Activated naive CD4-positive, alpha-beta T cell (primary cell): Measurements from ENCODE around the gene EPN2.

Experiments
- DNase-seq, 4 experiments: peaks; one replicate each; lab custom pipeline; 2025; lab: John Stamatoyannopoulos, UW

EPN2 gene

DNA sequence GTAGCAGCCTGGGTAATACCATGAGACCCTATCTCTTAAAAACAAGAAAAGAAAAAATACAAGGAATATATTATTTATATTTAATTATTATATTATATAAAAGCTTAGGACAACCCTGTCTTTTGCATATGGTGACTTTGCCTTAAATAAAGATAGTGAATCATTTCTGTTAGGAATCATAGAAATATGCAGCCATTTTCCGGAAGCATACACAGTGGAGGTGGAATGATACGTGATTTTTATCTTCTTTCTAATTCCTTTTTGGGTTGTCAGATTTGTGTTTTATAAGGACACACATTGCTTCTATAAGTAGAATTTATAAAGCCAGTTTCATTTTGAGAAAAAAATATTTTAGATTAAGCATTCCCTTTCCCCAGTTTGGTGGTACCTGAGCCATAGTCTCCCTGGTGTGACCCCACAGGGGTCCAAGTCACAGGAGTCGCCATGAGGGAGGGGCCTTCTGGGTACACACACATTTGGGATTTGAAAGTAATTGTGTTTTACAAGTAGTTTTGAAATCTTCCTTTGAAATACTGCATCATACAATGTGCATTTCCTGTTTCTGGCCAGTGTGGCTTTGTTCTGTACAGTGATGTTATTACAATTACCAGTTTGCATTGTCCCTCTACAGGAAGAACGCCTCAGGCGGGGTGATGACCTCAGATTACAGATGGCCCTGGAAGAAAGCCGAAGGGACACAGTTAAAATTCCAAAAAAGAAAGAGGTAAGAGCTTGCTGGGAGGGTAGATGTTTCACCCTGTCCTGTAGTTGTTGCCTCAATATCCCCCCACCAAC, 74.5 kb downstream of the EPN2 start:
- no peak for DNase-seq

DNA sequence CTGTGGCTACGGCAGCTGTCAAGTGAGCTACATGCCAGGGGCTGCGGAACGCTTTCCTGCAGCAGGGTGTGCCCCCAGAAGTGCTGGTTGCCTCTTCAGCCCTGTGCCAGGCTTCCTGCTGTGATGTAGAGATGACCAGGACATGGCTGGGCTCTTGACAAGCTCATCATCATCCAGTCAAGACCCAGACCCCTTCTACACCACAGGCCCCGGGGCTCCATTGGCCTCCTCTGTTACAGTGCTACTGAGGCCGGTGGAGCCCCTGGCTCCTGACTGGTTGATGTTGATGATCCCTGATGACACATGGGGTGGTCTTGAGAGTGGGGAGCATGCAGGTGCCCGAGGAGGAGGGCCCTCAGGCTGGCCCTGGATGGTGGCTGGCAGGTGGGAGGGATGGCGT, 75.2 kb downstream of the EPN2 start:
- DNase-seq, result no peak

DNA sequence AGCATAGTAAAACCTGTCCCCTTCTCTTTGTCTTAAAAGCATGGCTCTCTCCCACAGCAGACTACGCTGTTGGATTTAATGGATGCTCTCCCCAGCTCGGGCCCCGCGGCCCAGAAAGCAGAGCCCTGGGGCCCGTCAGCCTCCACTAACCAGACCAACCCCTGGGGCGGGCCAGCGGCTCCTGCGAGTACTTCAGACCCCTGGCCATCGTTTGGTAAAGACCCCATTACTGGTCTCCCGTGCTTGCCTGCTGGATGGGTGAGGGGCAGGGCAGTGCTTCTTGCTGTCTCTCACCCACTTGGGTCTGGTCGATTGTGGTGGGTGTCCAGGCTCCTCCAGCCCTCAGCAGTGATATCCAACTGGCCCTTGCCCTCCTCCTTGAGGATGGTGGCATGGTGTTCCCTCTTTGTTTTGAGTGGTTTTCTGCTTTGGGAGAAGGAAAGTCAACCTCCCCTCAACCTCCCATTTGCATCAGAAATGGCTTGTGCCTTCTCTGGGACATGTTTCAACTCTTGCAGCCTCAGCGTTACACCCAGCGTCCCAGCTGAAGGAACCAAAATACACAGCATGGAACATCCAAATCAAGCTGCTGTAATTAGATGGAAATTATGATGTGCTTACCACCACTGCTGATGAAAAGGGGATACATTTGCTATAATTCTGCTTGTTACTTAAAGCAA, 76.0 kb downstream of the EPN2 start:
- no peak for DNase-seq

DNA sequence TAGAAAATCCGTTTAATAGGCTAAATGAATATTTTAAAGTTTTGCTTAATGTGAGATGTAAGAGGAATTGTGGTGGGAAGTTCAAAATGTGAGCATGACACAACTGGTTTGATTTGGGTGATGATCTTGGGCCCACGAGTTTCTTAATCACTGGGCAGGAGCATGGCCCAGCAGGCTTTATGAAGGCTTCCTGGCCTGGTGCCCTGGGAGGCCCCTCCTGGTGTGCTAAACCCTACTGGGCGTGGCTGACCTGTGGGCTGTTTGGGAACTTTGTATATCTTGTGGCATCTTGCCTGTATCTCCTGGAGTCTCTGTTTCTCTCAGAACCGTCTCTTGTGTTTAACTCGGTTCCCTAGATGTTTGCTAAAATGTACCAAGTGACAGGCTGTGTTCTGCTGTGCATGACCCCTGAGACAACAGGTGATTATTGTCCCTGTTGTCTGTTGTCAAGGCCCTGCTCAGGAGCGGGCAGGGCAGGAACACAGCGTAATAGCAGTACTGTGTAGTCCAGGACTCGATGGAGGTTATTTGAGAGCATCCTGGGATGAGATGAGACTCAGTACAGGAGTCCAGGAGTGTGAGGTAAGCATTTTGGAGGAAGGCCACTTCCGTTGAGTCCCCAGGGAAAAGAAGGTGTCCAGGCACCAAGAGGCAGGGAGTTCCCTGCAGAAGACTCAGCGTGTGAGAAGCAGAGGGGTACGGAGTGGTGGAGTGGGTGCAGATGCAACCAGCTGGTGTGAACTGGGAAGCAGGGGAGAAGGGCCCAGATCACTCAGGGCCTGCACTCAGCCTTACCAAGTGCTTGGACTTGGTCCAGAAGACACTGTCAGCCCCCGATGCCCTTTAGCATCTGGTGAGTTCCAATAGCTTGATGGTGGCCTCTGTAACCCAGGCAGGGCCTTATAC, 76.8 kb downstream of the EPN2 start:
- no peak for DNase-seq

DNA sequence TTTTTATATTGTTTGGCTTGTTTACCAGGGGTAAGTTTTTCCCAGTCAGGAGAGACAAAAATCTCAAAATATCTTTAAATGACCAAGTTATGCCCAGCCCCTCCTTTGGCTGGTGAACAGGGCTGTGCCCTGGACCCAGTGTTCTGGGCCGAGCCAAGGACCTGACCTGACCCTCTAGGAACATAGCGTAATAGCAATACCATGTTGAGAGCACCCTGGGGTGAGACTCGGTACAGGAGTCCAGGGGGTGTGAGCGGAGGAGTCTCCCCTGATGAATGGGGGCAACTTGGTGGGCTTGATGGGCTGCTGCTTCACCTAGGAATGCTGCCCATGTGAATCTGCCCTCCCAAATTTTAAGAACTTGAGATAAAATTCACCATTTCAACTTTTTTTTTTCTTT, 77.9 kb downstream of the EPN2 start:
- no peak for DNase-seq

DNA sequence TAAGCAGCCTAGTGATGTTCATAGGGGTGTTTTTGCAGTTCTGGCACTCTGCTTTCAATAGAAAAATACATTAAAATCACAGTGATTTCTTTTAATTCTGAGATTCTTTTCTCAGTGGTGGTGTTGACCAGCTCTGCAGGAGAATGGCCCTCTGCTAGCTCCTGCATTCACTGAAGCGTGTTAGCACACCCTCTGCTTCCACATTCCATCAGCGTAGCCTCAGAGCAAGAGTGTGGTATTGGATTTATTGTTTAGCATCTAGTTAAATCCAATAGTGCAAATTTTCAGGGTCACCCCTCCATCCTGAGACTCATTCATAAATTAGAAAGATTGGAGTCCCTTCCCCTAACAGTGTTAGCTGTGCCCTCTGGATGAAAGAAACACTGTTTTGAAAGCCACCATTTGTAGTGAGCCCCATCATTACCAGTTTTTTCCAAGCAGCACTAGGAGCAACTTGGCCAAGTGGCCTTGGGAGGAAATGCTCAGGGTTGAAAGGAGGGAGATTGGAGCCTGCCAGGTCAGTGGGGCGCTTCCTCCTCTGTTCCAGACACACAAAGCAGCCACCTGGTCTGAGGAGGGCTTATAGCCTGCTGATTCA, 79.7 kb downstream of the EPN2 start:
- no peak for DNase-seq

DNA sequence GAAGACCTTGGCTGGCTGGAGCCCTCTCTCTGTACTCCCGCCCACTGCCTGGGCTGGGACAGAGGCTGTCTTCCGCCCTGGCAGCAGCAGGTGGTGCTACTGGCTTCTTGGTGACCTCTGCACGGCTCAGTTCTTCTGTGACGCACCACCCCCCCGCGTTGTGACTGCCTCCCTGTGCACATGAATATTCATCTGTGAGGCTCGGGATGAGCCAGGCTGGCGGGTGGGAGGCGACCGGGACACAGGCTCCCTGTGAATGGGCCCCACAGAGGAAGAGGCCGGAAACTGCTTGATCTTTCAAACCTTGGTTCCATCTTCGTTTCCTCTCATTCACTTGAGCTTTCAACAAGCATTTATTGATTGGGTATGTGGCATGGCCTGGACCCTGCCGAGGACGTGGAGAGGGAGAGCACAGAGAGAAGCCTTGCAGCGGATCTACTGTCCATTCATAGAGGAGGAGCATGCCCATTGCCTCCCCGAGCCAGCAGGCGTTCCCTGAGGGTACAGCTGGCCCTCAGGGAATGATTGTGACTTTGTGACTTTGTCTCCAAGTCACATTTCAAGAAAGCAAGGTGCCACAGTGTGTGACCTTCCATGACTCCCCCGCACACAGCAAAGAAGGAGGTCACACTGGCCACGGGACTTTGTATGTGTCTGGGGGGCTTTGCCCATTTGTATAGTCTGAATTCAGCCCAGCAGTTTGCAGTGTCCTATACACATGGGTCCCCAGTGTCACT, 80.4 kb downstream of the EPN2 start:
- DNase-seq, result no peak

DNA sequence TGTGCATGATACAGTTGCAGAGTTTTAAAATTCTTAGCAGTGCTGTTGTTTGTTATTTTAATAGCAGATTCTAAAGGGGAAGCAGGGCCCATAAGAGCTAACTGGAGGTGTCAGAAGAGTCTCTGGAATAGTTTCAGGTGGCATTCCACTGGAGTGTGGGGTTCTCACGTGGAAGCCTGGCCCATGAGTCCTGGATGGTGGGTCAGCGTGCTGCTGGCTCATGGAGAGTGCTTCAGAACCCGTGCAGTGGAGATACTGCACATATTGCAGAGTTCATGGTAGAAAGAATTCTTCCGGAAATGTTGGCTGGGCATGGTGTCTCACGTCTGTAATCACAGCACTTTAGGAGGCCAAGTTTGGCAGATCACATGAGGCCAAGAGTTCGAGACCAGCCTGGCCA, 81.4 kb downstream of the EPN2 start:
- DNase-seq, result no peak

DNA sequence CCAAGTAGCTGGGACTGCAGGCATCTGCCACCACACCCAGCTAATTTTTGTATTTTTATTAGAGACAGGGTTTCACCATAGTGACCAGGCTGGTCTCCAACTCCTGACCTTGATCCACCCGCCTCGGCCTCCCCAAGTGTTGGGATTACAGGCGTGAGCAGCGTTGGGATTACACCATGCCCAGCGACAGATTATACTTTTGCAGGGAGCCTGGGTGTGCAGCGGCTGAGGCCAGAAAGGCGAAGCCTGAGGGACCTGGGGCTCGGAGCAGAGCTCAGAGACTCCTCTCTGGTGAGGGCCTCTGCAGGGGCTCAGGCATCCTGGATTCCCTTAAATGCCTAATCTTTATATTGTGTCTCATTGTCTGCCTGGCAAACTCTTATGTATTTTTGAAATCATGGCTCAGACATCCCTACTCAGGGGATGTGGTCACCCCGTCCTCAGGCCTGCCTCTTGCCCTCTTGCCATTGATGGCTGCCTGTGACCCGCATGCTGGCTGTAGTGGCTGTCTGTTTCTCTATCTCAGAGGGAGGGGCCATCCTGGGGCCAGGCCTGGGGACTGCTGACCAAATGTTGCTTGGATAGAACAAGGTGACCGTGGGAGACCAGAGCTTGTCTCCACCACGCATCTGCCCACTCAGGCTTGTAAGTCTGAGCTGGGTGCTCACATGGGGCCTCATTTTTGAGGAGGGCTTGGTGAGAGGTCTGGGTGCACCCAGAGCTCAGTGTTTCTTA, 82.8 kb downstream of the EPN2 start:
- DNase-seq, result no peak

DNA sequence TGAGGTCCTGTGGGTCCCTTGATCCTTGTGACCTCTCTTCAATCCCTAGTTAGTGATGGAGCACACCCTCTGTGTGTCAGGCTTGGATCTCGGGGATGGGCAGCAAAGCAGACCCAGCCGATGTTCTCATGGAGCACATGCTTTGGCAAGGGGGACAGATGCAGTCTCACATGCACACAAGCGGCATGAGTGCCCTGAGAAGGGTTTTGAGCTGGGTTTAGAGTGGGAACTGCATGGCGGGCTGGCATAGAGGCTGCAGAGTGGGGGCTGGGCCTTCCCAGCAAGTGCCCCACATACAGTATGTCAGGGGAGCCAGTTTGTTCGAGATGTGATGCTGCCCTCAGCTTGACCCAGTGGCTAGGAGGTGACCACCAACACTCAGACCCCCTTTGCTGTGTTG, 83.7 kb downstream of the EPN2 start:
- no peak for DNase-seq

DNA sequence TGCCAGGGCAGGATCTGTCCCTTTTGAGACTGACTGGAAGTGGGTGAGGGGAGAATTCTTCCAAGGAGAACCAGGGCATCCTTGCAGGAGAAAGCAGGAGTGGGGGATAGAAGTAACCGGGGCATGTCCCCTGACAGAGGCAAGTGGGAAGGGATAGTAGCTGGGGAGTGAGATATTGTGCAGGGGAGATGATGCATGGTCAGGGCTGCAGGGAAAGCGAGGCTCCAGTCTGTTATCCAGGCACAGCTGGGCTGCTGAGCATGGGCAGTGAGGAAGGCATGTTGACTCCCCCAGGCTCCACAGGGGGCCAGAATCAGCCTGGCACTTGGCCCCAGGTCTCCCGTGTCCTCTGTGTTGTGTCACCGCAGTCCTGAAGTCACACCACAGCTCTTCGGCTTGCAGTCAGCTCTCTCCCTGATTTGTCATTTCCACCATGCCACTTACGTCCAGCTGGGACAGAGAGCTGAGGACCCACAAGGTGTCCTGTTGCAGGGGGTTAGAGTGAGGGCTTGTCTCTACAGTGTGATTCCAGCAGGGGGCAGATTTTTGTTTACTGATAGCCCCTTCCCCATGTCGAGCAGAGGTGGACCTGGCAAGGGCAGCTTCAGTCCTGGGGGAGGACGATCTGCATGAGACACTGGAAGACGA, 84.4 kb downstream of the EPN2 start:
- no peak for DNase-seq

DNA sequence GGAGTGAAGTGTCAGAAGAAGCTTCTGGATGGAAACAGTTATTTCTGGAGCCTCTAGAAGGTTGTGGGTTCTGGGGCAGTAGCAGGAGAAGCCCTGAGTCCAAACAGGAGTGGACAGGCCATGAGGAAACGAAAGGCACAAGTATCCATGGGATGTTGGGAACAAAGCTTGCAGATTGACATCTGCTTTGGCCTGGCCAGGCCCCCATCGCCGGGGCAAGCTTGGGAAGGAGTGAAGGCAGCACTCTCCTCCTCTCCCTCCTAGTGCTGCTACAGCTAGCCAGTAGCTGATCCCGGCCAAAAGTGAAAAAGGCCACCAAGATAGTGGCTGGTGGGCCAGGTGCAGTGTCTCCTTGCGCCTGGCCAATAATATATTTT, 85.0 kb downstream of the EPN2 start:
- no peak for DNase-seq

DNA sequence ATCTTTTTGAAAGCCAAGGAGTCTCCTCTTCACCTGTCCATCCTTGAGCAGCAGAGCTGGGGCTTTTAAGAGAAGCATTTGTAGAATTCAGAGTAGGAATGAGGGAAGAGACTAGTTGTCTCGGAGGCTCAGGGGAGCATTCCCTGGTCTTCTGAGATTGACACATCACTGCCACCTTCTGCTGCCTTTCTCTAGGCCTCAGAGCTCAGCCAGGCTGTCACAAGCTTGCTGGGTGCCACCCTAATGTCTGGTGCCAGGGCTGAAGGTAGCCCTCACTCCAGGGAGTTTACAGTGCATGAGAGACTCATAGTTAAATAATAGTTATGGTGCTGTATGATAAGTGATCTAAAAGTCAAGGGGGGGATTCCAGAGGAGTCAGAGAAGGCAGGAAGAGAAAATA, 85.7 kb downstream of the EPN2 start:
- no peak for DNase-seq

DNA sequence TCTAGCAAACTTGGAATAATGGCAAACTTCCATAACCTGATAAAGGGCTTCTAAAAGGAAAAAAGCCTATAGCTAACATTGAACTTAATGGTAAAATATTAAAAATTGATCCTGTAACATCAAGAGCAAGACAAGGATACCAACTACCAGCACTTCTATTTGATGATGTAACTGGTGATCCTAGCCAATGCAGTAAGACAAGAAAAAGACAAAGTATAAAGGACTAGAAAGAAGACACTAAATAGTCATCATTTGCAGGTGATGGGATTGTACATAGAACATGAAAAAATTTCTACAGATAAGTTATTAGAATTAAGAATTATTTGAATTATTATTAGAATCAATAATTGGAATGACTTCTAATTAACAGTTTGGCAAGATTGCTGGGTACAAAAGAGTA, 88.4 kb downstream of the EPN2 start:
- no peak for DNase-seq

DNA sequence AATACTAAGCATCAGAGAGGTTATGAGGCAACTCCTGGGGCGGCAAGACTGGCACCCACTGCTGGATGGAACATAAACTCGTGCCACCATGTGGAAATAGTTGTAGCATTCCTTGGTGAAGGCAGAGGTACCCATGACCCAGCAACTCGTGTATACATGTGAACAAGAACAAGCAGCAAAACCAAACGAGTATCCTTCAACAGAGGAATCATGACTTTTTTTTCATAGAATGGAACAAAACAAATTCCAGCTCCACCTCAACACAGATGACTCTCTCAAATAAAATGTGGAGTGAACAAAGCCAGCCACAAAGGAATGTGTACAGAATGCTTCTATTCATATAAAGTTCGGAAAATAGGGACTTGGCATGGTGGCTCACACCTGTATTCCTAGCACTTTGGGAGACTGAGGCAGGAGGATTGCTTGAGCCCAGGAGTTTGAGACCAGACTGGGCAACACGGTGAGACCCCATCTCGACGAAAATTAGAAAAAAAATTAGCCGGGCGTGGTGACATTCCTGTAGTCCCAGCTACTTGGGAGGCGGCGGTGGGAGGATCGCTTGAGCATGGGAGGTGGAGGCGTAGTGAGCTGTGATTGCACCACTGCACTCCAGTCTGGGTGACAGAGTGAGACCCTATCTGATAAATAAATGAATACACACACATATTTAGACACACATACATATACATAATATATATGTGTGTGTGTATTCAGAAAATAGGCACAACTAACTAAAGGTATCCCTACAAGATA, 90.0 kb downstream of the EPN2 start:
- no peak for DNase-seq

DNA sequence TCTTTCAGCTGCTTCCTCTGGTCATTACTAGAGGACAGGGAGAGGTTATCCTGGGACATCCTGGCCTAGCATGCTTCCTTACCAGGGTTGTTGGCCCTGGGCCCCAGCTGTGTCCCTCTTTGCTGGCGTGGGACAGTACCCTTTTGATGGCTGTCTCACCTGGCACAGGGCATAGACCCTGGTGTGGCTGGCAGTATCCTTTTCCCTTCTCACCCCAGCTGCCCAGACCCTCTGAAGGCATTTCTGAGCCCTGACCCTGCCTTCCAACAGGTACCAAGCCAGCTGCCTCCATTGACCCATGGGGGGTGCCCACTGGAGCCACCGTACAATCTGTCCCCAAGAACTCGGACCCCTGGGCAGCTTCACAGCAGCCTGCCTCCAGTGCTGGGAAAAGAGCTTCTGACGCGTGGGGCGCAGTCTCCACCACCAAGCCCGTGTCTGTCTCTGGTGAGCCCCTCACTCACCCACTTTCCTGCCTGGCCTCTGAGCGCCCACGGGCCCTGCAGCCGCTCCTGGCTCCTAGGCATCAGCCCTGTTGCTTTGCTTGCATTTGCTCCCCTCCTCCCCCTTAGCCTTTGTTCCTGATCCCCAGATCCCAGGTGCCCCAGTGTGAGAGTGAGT, 91.4 kb downstream of the EPN2 start:
- no peak for DNase-seq

DNA sequence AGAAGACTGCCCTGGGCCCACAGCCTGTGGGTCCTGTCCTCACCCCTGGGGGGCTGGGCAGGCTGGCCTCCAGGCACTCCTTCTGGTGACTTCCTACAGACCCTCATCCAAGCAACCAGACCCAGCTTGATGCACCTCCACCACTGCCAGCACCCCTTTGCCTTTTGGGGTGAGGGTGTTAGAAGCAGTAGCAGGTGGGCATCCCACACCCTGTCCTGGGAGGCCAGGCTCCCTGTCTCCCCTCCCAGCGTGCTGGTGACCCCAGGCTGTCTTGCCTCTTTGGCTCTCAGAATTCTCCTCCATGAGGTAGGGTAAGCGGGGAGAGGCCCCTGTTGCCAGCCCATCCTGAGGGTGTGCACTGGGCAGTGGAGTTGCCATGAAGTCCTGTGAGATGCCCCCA, 92.0 kb downstream of the EPN2 start:
- DNase-seq, result no peak

DNA sequence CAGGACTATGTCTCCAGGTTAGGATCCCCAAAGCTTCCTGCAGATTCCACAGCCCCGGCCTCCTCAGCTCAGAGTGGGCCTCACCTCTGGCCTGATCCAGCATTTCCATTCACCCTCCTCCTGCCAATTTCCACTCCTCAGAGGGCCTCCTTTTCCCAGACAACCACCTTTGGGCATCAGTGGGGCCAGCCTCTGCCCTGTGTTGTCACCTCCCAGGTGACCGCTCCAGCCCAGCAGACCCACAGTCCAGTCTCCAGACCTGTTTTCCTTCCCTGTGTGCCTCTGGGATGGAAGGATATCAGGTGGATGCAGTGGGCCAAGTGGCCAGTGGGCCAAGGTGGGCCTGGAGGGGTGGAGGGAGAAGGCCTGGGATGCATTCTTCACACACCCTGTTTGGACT, 92.7 kb downstream of the EPN2 start:
- DNase-seq, result no peak

DNA sequence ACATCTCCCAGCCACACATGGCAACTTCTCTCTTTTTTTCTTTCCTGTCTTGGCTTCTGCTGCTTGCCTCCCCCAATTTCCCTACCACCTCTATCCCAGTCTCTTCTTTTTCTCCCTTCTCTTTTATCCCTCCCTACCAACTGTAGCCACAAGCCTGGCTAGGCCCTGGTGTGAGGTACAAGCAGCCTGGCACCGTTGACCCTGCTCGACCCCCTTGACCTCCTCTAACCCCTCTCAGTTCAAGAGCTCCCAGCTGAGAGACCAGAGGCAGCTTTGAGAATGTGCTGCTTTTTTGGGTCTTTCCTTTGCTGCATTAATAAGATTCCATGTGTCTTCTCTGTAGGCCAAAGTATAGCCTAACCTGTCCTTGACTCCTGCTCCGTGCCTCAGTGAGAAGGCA, 93.1 kb downstream of the EPN2 start:
- no peak for DNase-seq
